ENCODE measurements around the gene OR7G3.
A peak's percentile ranks its signal among the peaks of the same experiment; 100 is the strongest.

OR7G3 gene

GRCh38 chr19:9148697-9149096 lies 21.9 kb upstream of the OR7G3 start:
- WGBS, result over 99% methylated on average over 3 of the region's 3 CpGs
- Histone ChIP-seq H3K27me3 (ENCODE audit: insufficient read depth, low read length) (no peaks in the 10 kb centered on the region), H3K36me3 (ENCODE audit: insufficient read depth, low read length) (peaks cover 70% of the 10 kb centered on the region), H3K4me3 (ENCODE audit: low read length) (no peak overlapping the region), H3K9ac (ENCODE audit: low read depth, low read length) (no peak overlapping the region), H3K27ac (ENCODE audit: low read depth, low read length) (no peak overlapping the region), H3K9me3 (ENCODE audit: insufficient read depth, low read depth, low read length) (peaks cover 70% of the 10 kb centered on the region), H3K4me1 (ENCODE audit: insufficient read depth, low read length) (no peaks in the 10 kb centered on the region)

GRCh38 chr19:9146882-9147281 lies 20.1 kb upstream of the OR7G3 start:
- Histone ChIP-seq H3K4me3 (ENCODE audit: low read length) (no peak overlapping the region), H3K36me3 (ENCODE audit: insufficient read depth, low read length) (peaks cover 69% of the 10 kb centered on the region), H3K27ac (ENCODE audit: low read depth, low read length) (no peak overlapping the region), H3K27me3 (ENCODE audit: insufficient read depth, low read length) (no peaks in the 10 kb centered on the region), H3K9me3 (ENCODE audit: insufficient read depth, low read depth, low read length) (peaks cover 70% of the 10 kb centered on the region), H3K9ac (ENCODE audit: low read depth, low read length) (no peak overlapping the region), H3K4me1 (ENCODE audit: insufficient read depth, low read length) (no peaks in the 10 kb centered on the region)
- 100% methylated on average over 1 of the region's 1 CpG for WGBS

DNA sequence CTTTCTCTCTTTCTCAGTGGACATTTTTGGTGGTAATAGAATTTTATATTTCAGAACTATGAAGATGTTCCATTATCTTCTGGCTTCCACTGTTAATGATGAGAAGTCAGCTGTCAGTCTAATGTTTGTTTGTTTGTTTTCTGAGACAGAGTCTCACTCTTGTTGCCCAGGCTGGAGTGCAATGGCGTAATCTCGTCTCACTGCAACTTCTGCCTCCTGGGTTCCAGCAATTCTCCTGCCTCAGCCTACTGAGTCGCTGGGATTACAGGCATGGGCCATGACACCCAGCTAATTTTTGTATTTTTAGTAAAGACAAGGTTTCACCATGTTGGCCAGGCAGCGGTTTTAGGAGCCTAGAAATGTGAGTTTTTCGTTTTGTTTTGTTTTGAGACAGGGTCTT lies 18.2 kb upstream of the OR7G3 start:
- Histone ChIP-seq H3K36me3 (ENCODE audit: insufficient read depth, low read length) (peaks cover 57% of the 10 kb centered on the region), H3K4me1 (ENCODE audit: insufficient read depth, low read length) (no peaks in the 10 kb centered on the region), H3K9ac (ENCODE audit: low read depth, low read length) (no peak overlapping the region), H3K27me3 (ENCODE audit: insufficient read depth, low read length) (no peaks in the 10 kb centered on the region), H3K27ac (ENCODE audit: low read depth, low read length) (no peak overlapping the region), H3K9me3 (ENCODE audit: insufficient read depth, low read depth, low read length) (peaks cover 52% of the 10 kb centered on the region), H3K4me3 (ENCODE audit: low read length) (no peak overlapping the region)
- WGBS, result 95% methylated on average over 5 of the region's 5 CpGs

GRCh38 chr19:9140159-9140874 lies 13.6 kb upstream of the OR7G3 start, which contains the start of gene ZNF317:
Gene ZNF317, plus strand, starts transcription at chr19:9140397. Its CDS starts 15,620 bp downstream, at chr19:9156017.
- Histone ChIP-seq H3K9me3 (ENCODE audit: insufficient read depth, low read depth, low read length) (peaks cover 29% of the 10 kb centered on the region), H3K36me3 (ENCODE audit: insufficient read depth, low read length) (peaks cover 30% of the 10 kb centered on the region), H3K27me3 (ENCODE audit: insufficient read depth, low read length) (no peaks in the 10 kb centered on the region), H3K4me1 (ENCODE audit: insufficient read depth, low read length) (no peaks in the 10 kb centered on the region), H3K4me3 (ENCODE audit: low read length) (peak within 1 kb of the TSS; percentile 98), H3K27ac (ENCODE audit: low read depth, low read length) (peak within 1 kb of the TSS; percentile 88), H3K9ac (ENCODE audit: low read depth, low read length) (peak within 1 kb of the TSS; percentile 99)
- under 1% methylated on average over 42 of the region's 43 CpGs for WGBS

- H3K9me3 ChIP-seq (ENCODE audit: insufficient read depth, low read depth, low read length), result peaks cover 23% of the 10 kb centered on the region
- H3K4me3 ChIP-seq (ENCODE audit: low read length), result peak overlapping the region; percentile 98
- H3K36me3 ChIP-seq (ENCODE audit: insufficient read depth, low read length), result peaks cover 24% of the 10 kb centered on the region
- H3K4me1 ChIP-seq (ENCODE audit: insufficient read depth, low read length), result no peaks in the 10 kb centered on the region
- 40% methylated on average over 7 of the region's 8 CpGs for WGBS
- H3K27ac ChIP-seq (ENCODE audit: low read depth, low read length), result no peak overlapping the region
- no peaks in the 10 kb centered on the region for H3K27me3 ChIP-seq (ENCODE audit: insufficient read depth, low read length)
- peak overlapping the region; percentile 99 for H3K9ac ChIP-seq (ENCODE audit: low read depth, low read length)
Measured at GRCh38 chr19:9139609-9140158, 12.9 kb upstream of the OR7G3 start.

GRCh38 chr19:9132422-9132821 lies 5.7 kb upstream of the OR7G3 start:
- Histone ChIP-seq H3K4me1 (ENCODE audit: insufficient read depth, low read length) (no peaks in the 10 kb centered on the region), H3K27ac (ENCODE audit: low read depth, low read length) (no peak overlapping the region), H3K9ac (ENCODE audit: low read depth, low read length) (no peak overlapping the region), H3K9me3 (ENCODE audit: insufficient read depth, low read depth, low read length) (peaks cover 12% of the 10 kb centered on the region; the same call in 1 of the 2 replicates), H3K36me3 (ENCODE audit: insufficient read depth, low read length) (no peaks in the 10 kb centered on the region), H3K27me3 (ENCODE audit: insufficient read depth, low read length) (no peaks in the 10 kb centered on the region), H3K4me3 (ENCODE audit: low read length) (no peak overlapping the region)
- WGBS, result 72% methylated on average over 5 of the region's 5 CpGs

DNA sequence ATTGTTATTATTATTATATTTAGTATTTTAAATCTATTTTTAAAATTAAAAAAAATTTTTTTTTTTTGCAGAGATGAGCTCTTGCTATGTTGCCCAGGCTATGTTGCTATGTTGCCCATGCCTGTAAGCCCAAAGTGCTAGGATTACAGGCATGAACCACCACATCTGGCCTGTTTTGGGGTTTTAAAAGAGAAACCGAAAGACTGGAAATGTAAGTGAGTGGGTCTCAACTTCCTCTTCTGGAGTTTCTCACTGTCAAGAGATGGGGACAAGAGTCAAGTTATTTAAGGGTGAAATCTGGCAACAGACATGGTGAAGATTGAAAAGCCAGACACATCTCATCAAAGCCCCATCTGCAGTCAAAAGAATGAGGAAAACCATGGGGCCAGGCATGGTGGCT lies 4.2 kb upstream of the OR7G3 start:
- no peak overlapping the region for H3K27ac ChIP-seq (ENCODE audit: low read depth, low read length)
- no peaks in the 10 kb centered on the region for H3K4me1 ChIP-seq (ENCODE audit: insufficient read depth, low read length)
- no peak overlapping the region for H3K9ac ChIP-seq (ENCODE audit: low read depth, low read length)
- H3K27me3 ChIP-seq (ENCODE audit: insufficient read depth, low read length), result no peaks in the 10 kb centered on the region
- 88% methylated on average over 1 of the region's 1 CpG for WGBS
- H3K4me3 ChIP-seq (ENCODE audit: low read length), result no peak overlapping the region
- no peaks in the 10 kb centered on the region for H3K36me3 ChIP-seq (ENCODE audit: insufficient read depth, low read length)
- H3K9me3 ChIP-seq (ENCODE audit: insufficient read depth, low read depth, low read length), result peaks cover 20% of the 10 kb centered on the region

DNA sequence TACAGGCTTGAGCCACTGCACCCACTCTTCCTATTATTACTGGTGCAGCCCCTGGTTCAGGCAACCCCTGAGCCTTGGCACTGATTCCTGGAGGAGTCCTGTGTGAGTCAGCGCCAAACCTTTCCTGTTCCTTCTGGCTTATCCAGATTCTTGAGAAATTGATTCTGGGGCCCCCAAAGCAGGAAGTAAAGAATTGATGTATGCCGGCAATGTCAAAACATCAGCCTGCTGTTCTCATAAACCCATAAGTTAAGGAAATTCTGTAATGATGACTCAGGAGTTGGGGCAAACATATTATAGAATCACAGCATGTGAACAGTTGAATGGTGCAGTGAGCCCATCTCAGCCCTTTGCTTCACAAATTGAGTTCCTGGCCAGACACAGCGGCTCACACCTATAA lies 1.4 kb upstream of the OR7G3 start:
- no peak overlapping the region for H3K9ac ChIP-seq (ENCODE audit: low read depth, low read length)
- no peaks in the 10 kb centered on the region for H3K4me1 ChIP-seq (ENCODE audit: insufficient read depth, low read length)
- 69% methylated on average over 3 of the region's 3 CpGs for WGBS
- no peak overlapping the region for H3K4me3 ChIP-seq (ENCODE audit: low read length)
- peaks cover 31% of the 10 kb centered on the region for H3K9me3 ChIP-seq (ENCODE audit: insufficient read depth, low read depth, low read length)
- H3K27me3 ChIP-seq (ENCODE audit: insufficient read depth, low read length), result no peaks in the 10 kb centered on the region
- no peaks in the 10 kb centered on the region for H3K36me3 ChIP-seq (ENCODE audit: insufficient read depth, low read length)
- H3K27ac ChIP-seq (ENCODE audit: low read depth, low read length), result no peak overlapping the region

DNA sequence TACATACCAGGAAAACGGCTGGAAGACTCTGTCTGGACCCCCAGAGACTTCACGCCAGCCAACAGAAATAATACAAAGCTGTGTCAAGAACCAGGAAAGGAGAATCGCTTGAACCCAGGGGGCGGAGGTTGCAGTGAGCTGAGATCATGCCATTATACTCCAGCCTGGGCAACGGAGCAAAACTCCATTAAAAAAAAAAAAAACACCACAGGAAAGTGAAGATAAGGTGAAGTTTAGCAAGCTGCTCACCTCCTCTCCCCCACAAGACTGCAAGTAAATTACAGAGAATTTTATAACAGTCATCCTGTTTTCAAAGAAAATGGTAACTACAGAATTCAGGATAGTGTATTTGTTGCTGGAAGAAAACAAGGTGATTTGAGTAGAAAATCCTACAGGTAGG lies 10.2 kb downstream of the OR7G3 start:
- 63% methylated on average over 4 of the region's 5 CpGs for WGBS
- Histone ChIP-seq H3K9me3 (ENCODE audit: insufficient read depth, low read depth, low read length) (peaks cover 38% of the 10 kb centered on the region), H3K27me3 (ENCODE audit: insufficient read depth, low read length) (no peaks in the 10 kb centered on the region), H3K36me3 (ENCODE audit: insufficient read depth, low read length) (no peaks in the 10 kb centered on the region), H3K27ac (ENCODE audit: low read depth, low read length) (no peak overlapping the region), H3K9ac (ENCODE audit: low read depth, low read length) (no peak overlapping the region), H3K4me1 (ENCODE audit: insufficient read depth, low read length) (no peaks in the 10 kb centered on the region), H3K4me3 (ENCODE audit: low read length) (no peak overlapping the region)

DNA sequence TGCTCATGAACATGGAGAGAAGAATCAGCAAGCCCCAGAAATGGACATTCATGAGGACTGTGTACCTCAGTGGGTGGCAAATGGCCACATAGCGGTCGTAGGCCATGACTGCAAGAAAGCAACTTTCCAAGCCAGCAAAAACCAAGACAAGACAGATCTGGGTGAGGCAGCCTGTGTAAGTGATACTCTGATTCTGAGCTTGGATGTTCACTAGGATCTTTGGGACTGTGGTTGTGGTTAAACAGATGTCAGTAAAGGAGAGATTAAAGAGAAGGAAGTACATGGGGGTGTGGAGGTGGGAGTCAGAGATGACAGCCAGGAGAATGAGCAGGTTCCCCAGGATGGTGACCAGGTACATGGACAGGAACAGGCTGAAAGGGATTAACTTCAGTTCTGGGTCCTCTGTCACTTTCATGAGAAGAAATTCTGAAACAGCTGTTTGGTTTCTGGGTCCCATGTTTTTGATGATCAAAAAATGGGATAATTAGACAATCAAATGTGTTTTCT lies 11.4 kb downstream of the OR7G3 start, which contains the start of gene OR7G1:
Gene OR7G1 (minus strand): TSS at position 457 of the 507 bp plus-strand sequence. CDS start 0 bp downstream, at position 457.
- WGBS, result 81% methylated on average over 2 of the region's 2 CpGs
- Histone ChIP-seq H3K9ac (ENCODE audit: low read depth, low read length) (no peak within 1 kb of the TSS), H3K4me3 (ENCODE audit: low read length) (no peak within 1 kb of the TSS), H3K36me3 (ENCODE audit: insufficient read depth, low read length) (no peaks in the 10 kb centered on the region), H3K9me3 (ENCODE audit: insufficient read depth, low read depth, low read length) (peaks cover 37% of the 10 kb centered on the region), H3K27ac (ENCODE audit: low read depth, low read length) (no peak within 1 kb of the TSS), H3K4me1 (ENCODE audit: insufficient read depth, low read length) (no peaks in the 10 kb centered on the region), H3K27me3 (ENCODE audit: insufficient read depth, low read length) (no peaks in the 10 kb centered on the region)

GRCh38 chr19:9109959-9110358 lies 16.8 kb downstream of the OR7G3 start:
- WGBS, result 62% methylated on average over 2 of the region's 2 CpGs
- no peak overlapping the region for H3K4me3 ChIP-seq (ENCODE audit: low read length)
- H3K9me3 ChIP-seq (ENCODE audit: insufficient read depth, low read depth, low read length), result peaks cover 55% of the 10 kb centered on the region
- no peaks in the 10 kb centered on the region for H3K36me3 ChIP-seq (ENCODE audit: insufficient read depth, low read length)
- H3K27ac ChIP-seq (ENCODE audit: low read depth, low read length), result no peak overlapping the region
- no peaks in the 10 kb centered on the region for H3K27me3 ChIP-seq (ENCODE audit: insufficient read depth, low read length)
- no peaks in the 10 kb centered on the region for H3K4me1 ChIP-seq (ENCODE audit: insufficient read depth, low read length)
- H3K9ac ChIP-seq (ENCODE audit: low read depth, low read length), result no peak overlapping the region
